Progenitor cell of endocrine pancreas (in vitro differentiated cells): ENCODE data around the gene KCNMB4. TPM values are rescaled to one million over a fixed set of nuclear protein-coding genes. Genes with fewer than 3 reads are reported as not detected.
"Not testable (repeated sequence)": the region's sequence is repeated elsewhere in the genome, so short reads cannot be mapped to it uniquely, and the experiment has no call there.

ENCODE experiments used
- DNase-seq: peaks from one replicate; pipeline ENCODE4 v3.0.0; 2021; ENCODE audit warnings: low spot score; ENCODE audit not compliant: unreplicated experiment
- H3K27ac Mint-ChIP-seq: 2 replicates; pipeline ENCODE4 v1.8.0; 2021; ENCODE audit warnings: mild to moderate bottlenecking, moderate library complexity, mixed read lengths
- H3K27me3 Mint-ChIP-seq: 2 replicates; pipeline ENCODE4 v1.8.0; 2021; ENCODE audit warnings: mixed read lengths
- H3K36me3 Mint-ChIP-seq: 2 replicates; pipeline ENCODE4 v1.8.0; 2022; ENCODE audit warnings: mixed read lengths; ENCODE audit not compliant: insufficient read depth
- H3K4me1 Mint-ChIP-seq: 2 replicates; pipeline ENCODE4 v1.8.0; 2021; ENCODE audit warnings: low read depth, mixed read lengths
- H3K4me3 Mint-ChIP-seq: 2 replicates; pipeline ENCODE4 v1.8.0; 2021; ENCODE audit warnings: low read depth, mild to moderate bottlenecking, moderate library complexity, mixed read lengths
- H3K9me3 Mint-ChIP-seq: 2 replicates; pipeline ENCODE4 v1.8.0; 2021; ENCODE audit warnings: low read depth, mixed read lengths
- total RNA-seq: library from RNA; stranded (reverse); gene quantifications from 2 replicates; pipeline ENCODE4 v1.2.1, GENCODE V29; 2021
- TF ChIP-seq, protein P1 (sequence below): fragments of 200-600 bp; sonication (generic); IDR thresholded peaks from one replicate; pipeline ENCODE4 v1.5.0; 2021; ENCODE audit warnings: antibody characterized with exemption, mild to moderate bottlenecking; ENCODE audit not compliant: unreplicated experiment

Gene KCNMB4
- total RNA-seq, 1 donor from 2014 or later, result 8.2 TPM

GRCh38 chr12:70379846-70380245 lies 13.8 kb downstream of the KCNMB4 start:
- no peaks in the 10 kb centered on the region for H3K4me1 Mint-ChIP-seq
- no peak overlapping the region for H3K4me3 Mint-ChIP-seq
- H3K9me3 Mint-ChIP-seq, result peaks cover 11% of the 10 kb centered on the region
- no peaks in the 10 kb centered on the region for H3K27me3 Mint-ChIP-seq
- TF ChIP-seq, protein P1, sequence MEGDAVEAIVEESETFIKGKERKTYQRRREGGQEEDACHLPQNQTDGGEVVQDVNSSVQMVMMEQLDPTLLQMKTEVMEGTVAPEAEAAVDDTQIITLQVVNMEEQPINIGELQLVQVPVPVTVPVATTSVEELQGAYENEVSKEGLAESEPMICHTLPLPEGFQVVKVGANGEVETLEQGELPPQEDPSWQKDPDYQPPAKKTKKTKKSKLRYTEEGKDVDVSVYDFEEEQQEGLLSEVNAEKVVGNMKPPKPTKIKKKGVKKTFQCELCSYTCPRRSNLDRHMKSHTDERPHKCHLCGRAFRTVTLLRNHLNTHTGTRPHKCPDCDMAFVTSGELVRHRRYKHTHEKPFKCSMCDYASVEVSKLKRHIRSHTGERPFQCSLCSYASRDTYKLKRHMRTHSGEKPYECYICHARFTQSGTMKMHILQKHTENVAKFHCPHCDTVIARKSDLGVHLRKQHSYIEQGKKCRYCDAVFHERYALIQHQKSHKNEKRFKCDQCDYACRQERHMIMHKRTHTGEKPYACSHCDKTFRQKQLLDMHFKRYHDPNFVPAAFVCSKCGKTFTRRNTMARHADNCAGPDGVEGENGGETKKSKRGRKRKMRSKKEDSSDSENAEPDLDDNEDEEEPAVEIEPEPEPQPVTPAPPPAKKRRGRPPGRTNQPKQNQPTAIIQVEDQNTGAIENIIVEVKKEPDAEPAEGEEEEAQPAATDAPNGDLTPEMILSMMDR, result no peak
- DNase-seq, result no peak
- no peak overlapping the region for H3K27ac Mint-ChIP-seq
- peaks cover 26% of the 10 kb centered on the region for H3K36me3 Mint-ChIP-seq

DNA sequence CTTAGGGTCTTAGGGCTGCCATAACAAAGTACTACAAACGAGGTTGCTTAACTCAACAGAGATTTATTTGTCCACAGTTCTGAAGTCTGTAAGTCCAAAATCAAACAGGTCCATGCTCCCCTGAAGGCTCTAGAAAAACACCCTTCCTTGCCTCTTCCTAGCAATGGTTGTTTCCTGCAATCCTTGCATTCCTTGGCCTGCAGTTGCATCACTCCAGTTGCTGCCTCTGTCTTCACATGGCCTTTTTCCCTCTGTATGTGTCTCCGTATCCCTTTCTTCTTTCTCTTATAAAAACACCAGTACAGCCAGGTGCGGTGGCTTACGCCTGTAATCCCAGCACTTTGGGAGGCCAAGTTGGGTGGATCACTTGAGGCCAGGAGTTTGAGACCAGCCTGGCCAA lies 17.4 kb downstream of the KCNMB4 start:
- Mint-ChIP-seq H3K27ac (peak overlapping the region; percentile 35), H3K36me3 (peaks cover 20% of the 10 kb centered on the region)
- DNase-seq, result no peak

GRCh38 chr12:70383886-70384285 lies 17.8 kb downstream of the KCNMB4 start:
- Mint-ChIP-seq H3K4me3 (no peak overlapping the region), H3K4me1 (no peaks in the 10 kb centered on the region), H3K36me3 (peaks cover 19% of the 10 kb centered on the region), H3K27me3 (no peaks in the 10 kb centered on the region), H3K27ac (peak overlapping the region; percentile 35), H3K9me3 (peaks cover 16% of the 10 kb centered on the region)
- DNase-seq, result no peak
- TF ChIP-seq, protein P1, result no peak

More for the DNA sequence above, 17.4 kb downstream of the KCNMB4 start:
- no peak overlapping the region for H3K4me3 Mint-ChIP-seq
- TF ChIP-seq, protein P1, result no peak
- peaks cover 14% of the 10 kb centered on the region for H3K9me3 Mint-ChIP-seq
- no peaks in the 10 kb centered on the region for H3K27me3 Mint-ChIP-seq
- H3K4me1 Mint-ChIP-seq, result no peaks in the 10 kb centered on the region

- H3K27me3 Mint-ChIP-seq, result no peaks in the 10 kb centered on the region
- no peaks in the 10 kb centered on the region for H3K4me1 Mint-ChIP-seq
- DNase-seq, result no peak
- peaks cover 15% of the 10 kb centered on the region for H3K9me3 Mint-ChIP-seq
- no peak overlapping the region for H3K4me3 Mint-ChIP-seq
- H3K36me3 Mint-ChIP-seq, result peaks cover 8% of the 10 kb centered on the region
- TF ChIP-seq, protein P1, result no peak
- H3K27ac Mint-ChIP-seq, result no peak overlapping the region
These were observed 20.7 kb downstream of the KCNMB4 start for GRCh38 chr12:70386771-70387170.

DNA sequence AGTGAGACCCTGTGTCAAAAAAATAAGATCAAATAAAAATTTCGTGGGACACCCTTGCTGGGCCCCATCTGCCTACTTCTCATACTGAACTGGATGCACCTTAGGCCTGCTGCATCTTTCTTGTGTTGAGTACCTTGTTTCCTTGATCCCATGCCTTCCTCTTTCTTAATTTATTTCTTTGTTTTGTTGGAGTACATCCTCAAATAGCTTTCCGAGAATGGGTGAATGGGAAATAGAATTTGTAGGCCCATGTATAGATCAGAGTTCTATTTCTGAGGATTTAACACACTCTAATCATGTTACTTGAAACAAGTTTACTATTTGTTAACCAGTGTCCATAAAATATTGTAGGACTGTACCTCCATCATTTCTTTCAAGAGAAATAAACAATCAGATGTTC lies 23.6 kb downstream of the KCNMB4 start:
- H3K27me3 Mint-ChIP-seq, result no peaks in the 10 kb centered on the region
- peaks cover 15% of the 10 kb centered on the region for H3K9me3 Mint-ChIP-seq
- no peak overlapping the region for H3K27ac Mint-ChIP-seq
- H3K4me3 Mint-ChIP-seq, result no peak overlapping the region
- H3K36me3 Mint-ChIP-seq, result peaks cover 7% of the 10 kb centered on the region
- TF ChIP-seq, protein P1, result no peak
- H3K4me1 Mint-ChIP-seq, result no peaks in the 10 kb centered on the region
- no peak for DNase-seq

DNA sequence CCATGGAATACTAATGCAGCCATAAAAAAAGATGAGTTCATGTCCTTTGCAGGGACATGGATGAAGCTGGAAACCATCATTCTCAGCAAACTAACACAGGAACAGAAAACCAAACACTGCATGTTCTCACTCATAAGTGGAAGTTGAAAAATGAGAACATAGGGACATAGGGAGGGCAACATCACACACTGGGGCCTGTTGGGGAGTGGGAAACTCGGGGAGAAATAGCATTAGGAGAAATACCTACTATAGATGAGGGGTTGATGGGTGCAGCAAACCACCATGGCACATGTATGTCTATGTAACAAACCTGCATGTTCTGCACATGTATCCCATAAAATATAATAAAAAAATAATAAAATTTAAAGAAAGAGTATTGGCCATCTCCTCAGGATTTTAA lies 26.5 kb downstream of the KCNMB4 start:
- not testable (repeated sequence) for H3K27ac Mint-ChIP-seq, H3K4me3 Mint-ChIP-seq, H3K36me3 Mint-ChIP-seq, H3K27me3 Mint-ChIP-seq, H3K4me1 Mint-ChIP-seq, DNase-seq
- peaks cover 15% of the 10 kb centered on the region for H3K9me3 Mint-ChIP-seq
